GM12875 (cell line): Measurements from ENCODE around the gene BCCIP.

Source experiments
- H3K4me3 ChIP-seq: one replicate; pipeline ENCODE4 v1.5.1; 2011; ENCODE audit warnings: low read depth, low read length, control low read depth
- CTCF ChIP-seq: IDR thresholded peaks from 2 replicates; pipeline ENCODE4 v1.5.1; 2011; ENCODE audit warnings: low read depth, mild to moderate bottlenecking, control low read depth, inconsistent platforms, low read length, moderate library complexity, borderline replicate concordance; ENCODE audit not compliant: insufficient read depth

BCCIP gene

DNA sequence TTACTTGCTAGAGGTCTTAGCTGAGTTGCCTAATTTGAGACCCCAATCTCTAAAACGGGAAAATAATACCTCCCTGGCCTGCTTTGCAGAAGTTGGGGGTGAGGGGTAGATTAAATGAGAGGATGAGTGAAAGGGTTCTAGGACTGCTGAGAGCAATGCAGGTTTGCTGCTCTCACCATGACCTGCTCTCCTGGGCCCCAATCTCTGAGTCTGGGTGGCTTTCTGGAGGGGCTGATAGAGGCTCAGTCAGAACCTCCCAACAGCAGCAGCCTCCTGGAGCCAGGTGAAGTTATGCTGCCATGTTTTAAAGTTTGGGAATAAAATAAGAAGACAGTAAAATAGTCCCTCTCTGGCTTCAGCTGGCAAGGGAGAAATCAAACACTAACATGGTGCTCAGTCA is 7.6 kb upstream of the BCCIP start:
- no peak overlapping the region for H3K4me3 ChIP-seq
- TF ChIP-seq CTCF, result no peak

DNA sequence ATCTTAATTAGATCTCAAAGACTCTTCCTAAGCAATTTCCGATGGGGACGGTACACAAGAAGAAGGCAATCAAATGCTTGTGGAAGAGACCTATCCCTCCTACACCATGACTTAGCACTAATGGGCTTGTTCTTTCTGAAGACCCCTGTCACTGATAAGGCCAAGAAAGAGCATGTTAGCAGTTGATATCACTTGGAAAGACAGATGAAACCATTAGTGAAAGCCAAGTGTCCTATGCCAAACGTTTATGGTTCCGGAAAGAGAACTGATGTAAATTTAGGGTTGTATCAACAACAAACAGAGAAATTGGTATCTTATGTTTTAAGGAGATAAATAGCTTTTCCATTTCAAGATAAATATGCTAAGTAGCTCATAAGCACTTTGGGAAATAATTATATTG is 6.8 kb upstream of the BCCIP start:
- H3K4me3 ChIP-seq, result no peak overlapping the region
- TF ChIP-seq CTCF, result no peak

DNA sequence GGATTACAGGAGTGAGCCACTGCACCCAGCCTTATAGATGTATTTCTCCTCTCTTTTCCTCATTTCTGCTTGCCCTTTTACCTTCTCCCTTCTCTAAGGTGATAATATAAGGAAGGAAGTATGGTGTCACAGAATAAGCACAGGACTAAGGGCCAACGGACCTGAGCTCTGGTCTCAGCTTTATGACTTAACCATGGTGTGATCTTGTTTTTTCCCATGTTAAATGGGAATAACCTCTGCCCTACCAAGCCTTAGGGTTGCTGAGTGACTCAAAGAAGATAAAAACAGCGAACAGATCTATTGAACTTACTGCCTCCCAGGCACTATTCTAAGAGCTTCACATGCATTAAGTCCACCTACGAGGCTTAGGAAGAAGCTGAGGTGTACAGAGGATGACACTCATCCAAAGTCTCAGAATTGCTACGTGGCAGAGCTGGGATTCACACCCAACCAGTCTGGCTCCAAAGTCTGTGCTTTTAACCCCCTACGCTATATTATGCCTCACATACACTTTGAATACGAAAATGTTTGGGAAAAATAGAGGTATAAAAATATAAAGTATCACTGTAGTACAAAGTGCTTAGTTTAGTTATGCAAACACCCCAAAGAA is 5.9 kb upstream of the BCCIP start:
- no peak overlapping the region for H3K4me3 ChIP-seq
- TF ChIP-seq CTCF, result no peak

GRCh38 chr10:125820701-125821100 is 2.6 kb upstream of the BCCIP start:
- no peak for TF ChIP-seq CTCF
- H3K4me3 ChIP-seq, result no peak overlapping the region

GRCh38 chr10:125823663-125824251 is 411 bp downstream of the BCCIP start:
- no peak for TF ChIP-seq CTCF
- H3K4me3 ChIP-seq, result peak overlapping the region; percentile 96

DNA sequence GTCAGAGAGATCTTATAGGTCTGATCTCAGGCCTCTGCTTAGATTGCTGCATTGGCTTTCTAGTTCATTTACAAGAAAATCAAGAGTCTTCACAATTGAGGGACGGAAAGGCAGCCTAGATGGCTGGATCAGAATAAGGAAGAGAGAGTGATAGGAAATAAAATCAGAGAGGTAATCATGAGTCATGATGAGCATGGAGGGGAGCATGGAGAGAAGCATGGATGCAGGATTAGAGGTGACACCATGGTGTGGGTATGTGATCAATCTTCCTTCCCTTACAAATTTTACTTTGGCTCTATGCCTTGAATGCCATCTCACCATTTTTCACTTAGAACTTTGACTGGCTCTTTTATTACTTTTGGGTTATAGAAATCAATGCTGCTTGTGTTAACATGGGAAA is 1.4 kb downstream of the BCCIP start:
- TF ChIP-seq CTCF, result no peak
- H3K4me3 ChIP-seq, result peak overlapping the region; percentile 96

DNA sequence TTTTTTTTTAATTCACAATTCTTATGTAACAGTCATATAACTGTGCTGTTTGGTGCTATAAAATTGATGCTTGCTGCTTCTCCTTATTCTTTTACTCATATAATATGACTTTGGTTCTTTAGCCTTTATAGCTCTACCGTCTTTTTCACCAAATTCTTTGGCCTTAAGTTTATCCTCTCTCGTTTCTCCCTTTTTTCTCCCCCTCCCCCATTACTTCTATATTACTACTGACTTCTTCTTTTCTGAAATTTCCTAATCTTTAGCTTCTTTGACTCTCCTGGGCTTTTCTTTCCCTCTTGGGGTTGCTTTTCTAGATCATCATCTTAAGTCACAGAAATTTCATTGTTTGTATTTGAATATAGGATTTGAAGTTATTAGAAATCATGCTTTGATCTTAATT is 3.8 kb downstream of the BCCIP start:
- no peak overlapping the region for H3K4me3 ChIP-seq
- TF ChIP-seq CTCF, result no peak
